Measurements from ENCODE around the gene TRIM41. TPM values are rescaled to one million over a fixed set of nuclear protein-coding genes. Genes with fewer than 3 reads are reported as not detected.

The TRIM41 gene
- total RNA-seq, 1 donor from 2014 or later = 105 TPM

DNA sequence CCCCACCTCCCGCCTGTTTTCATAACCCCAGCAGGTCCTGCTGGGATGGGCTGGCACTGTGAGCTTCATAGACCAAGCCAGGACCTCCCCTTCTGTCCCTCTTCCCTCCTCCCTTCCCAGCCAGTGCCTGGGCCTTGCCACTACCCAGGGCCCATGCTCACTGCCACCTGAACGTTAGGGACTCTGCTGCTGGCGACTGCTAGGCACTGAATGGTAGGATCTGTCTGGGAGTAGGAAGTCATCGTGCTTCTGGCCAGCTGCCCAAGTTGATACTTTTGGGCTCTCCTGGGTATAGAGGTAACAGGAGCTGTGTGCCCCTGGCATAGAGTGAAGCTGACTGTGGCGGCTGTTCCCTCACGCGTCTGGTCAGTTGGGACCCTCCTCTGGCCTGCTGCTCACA is 8.4 kb downstream of the TRIM41 start:
- peaks cover 43 to 50% of the 10 kb centered on the region in 2 donors for H3K36me3 ChIP-seq
- intact Hi-C loops (cut with DNase I) = no loop called here
- no peak for DNase-seq (ENCODE audit: low spot score in 2 of 2)
- no peak overlapping the region for H3K4me3 ChIP-seq
- TF ChIP-seq, protein P1, sequence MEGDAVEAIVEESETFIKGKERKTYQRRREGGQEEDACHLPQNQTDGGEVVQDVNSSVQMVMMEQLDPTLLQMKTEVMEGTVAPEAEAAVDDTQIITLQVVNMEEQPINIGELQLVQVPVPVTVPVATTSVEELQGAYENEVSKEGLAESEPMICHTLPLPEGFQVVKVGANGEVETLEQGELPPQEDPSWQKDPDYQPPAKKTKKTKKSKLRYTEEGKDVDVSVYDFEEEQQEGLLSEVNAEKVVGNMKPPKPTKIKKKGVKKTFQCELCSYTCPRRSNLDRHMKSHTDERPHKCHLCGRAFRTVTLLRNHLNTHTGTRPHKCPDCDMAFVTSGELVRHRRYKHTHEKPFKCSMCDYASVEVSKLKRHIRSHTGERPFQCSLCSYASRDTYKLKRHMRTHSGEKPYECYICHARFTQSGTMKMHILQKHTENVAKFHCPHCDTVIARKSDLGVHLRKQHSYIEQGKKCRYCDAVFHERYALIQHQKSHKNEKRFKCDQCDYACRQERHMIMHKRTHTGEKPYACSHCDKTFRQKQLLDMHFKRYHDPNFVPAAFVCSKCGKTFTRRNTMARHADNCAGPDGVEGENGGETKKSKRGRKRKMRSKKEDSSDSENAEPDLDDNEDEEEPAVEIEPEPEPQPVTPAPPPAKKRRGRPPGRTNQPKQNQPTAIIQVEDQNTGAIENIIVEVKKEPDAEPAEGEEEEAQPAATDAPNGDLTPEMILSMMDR (IDR thresholded peaks at IDR 0.05) = no peak
- H3K9me3 ChIP-seq = no peaks in the 10 kb centered on the region
- H3K27ac ChIP-seq = no peak overlapping the region
- H3K4me1 ChIP-seq = no peaks in the 10 kb centered on the region
- no peaks in the 10 kb centered on the region for H3K27me3 ChIP-seq

DNA sequence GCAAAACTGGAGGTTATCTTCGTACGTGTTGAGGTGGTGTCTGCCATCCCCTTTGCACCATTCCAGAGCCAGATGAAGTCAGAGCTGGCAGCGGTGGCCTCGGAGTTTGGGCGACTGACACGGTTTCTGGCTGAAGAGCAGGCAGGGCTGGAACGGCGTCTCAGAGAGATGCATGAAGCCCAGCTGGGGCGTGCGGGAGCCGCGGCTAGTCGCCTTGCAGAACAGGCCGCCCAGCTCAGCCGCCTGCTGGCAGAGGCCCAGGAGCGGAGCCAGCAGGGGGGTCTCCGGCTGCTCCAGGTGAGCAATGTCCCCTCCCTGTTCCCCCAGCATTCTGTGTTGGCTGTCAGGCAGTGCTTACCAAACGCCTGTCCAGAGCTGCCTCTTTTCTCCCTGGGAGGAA is 9.5 kb downstream of the TRIM41 start:
- no peaks in the 10 kb centered on the region for H3K9me3 ChIP-seq
- no peaks in the 10 kb centered on the region for H3K4me1 ChIP-seq
- intact Hi-C loops (cut with DNase I) = no loop called here
- TF ChIP-seq, protein P1 (IDR thresholded peaks at IDR 0.05) = no peak
- no peak for DNase-seq (ENCODE audit: low spot score in 2 of 2)
- H3K27me3 ChIP-seq = no peaks in the 10 kb centered on the region
- no peak overlapping the region for H3K4me3 ChIP-seq
- peaks cover 54 to 59% of the 10 kb centered on the region in 2 donors for H3K36me3 ChIP-seq
- H3K27ac ChIP-seq = no peak overlapping the region

DNA sequence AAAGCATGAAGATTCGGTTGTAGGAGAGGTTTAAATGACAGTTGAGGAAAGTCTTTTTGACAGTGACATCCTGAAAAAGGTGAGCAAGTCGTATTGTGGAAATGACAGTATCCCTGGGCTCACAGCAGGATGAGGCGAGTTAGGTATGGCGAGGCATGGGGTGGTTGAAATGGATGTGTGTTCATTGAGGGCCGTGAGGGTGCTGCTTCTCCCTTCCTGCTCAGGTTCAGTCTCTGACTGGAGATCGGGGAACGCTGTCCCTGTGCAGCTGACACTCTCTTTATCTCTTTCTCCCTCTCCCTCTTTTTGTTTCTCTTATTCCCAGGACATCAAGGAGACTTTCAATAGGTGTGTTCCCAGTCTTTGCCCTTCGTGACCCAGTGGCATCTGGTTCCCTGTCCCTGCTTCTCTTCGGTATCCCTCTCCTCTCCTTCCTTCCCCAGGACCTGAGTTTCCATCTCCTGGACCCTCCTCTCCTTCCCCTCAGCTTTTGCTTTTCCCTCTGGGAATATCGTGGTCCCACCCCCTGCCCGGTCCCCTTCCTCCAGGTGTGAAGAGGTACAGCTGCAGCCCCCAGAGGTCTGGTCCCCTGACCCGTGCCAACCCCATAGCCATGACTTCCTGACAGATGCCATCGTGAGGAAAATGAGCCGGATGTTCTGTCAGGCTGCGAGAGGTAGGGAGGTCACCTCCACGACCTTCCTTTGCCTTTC is 10.2 kb downstream of the TRIM41 start:
- TF ChIP-seq, protein P1 (IDR thresholded peaks at IDR 0.05) = no peak
- no peaks in the 10 kb centered on the region for H3K9me3 ChIP-seq
- peak in 1 of 2 donors; percentile 50 for DNase-seq (ENCODE audit: low spot score in 2 of 2)
- peaks cover 61 to 65% of the 10 kb centered on the region in 2 donors for H3K36me3 ChIP-seq
- H3K4me1 ChIP-seq = no peaks in the 10 kb centered on the region
- no peaks in the 10 kb centered on the region for H3K27me3 ChIP-seq
- no peak overlapping the region for H3K4me3 ChIP-seq
- H3K27ac ChIP-seq = no peak overlapping the region
- intact Hi-C loops (cut with DNase I) = no loop called here

DNA sequence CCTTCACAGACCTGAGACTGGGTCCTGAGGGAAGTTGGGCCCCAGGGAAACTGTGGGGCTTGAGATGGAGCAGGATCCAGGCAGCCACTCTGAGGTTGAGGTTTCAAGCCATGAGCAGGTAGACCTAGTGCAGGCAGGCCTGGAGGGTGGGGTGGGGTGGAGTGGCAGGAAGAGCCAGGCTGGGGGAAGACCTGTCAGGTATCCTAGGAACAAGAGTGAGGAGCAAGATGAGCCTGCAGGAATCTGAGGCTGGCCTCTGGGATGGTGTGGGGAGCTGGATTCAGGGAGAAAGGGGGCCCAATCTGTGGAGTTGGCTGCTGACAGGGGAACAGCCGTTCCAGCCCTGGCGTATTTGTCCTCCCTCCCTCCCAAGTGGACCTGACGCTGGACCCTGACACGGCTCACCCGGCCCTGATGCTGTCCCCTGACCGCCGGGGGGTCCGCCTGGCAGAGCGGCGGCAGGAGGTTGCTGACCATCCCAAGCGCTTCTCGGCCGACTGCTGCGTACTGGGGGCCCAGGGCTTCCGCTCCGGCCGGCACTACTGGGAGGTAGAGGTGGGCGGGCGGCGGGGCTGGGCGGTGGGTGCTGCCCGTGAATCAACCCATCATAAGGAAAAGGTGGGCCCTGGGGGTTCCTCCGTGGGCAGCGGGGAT is 10.8 kb downstream of the TRIM41 start:
- TF ChIP-seq, protein P1 (IDR thresholded peaks at IDR 0.05) = no peak
- Histone ChIP-seq H3K4me1 (no peaks in the 10 kb centered on the region), H3K27me3 (no peaks in the 10 kb centered on the region), H3K36me3 (peaks cover 68 to 72% of the 10 kb centered on the region in 2 donors), H3K4me3 (no peak overlapping the region), H3K9me3 (no peaks in the 10 kb centered on the region), H3K27ac (no peak overlapping the region)
- intact Hi-C loops (cut with DNase I) = no loop called here
- no peak for DNase-seq (ENCODE audit: low spot score in 2 of 2)

DNA sequence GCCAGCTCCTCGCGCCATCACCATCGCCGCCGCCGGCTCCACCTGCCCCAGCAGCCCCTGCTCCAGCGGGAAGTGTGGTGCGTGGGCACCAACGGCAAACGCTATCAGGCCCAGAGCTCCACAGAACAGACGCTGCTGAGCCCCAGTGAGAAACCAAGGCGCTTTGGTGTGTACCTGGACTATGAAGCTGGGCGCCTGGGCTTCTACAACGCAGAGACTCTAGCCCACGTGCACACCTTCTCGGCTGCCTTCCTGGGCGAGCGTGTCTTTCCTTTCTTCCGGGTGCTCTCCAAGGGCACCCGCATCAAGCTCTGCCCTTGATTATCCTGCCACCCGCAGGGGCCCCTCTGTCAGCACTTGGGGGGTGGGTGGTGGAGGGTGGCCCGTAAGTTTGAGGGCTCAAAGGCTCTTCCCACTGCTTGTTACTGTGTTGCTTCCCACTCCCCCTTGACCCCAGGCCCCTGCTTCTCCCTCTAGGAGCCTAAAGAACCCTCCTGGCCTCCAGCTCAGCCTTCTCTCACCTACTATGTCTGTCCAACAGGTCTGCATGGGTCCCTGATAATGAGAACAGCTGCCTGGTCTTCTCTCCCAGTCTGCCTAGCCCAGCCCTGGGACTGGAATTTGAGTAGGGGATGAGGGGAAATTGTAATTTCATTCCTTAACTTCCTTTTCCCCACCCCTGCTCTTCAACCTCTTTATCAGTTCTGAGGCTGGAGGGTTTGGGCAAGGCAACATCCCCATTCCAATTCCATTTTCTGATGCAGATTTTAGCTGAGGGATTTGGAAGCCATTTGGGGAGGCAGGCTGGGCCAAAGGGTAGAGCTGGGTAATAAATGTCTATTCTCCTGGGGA is 11.6 kb downstream of the TRIM41 start:
- Histone ChIP-seq H3K4me3 (no peak overlapping the region), H3K27ac (no peak overlapping the region), H3K9me3 (no peaks in the 10 kb centered on the region), H3K36me3 (peaks cover 75 to 79% of the 10 kb centered on the region in 2 donors), H3K4me1 (peaks cover 0 to under 1% of the 10 kb centered on the region in 2 donors), H3K27me3 (no peaks in the 10 kb centered on the region)
- intact Hi-C loops (cut with DNase I) = no loop called here
- DNase-seq (ENCODE audit: low spot score in 2 of 2) = no peak
- TF ChIP-seq, protein P1 (IDR thresholded peaks at IDR 0.05) = no peak

Measured in ascending aorta (tissue), 2 donors.